H1 (cell line): ENCODE results near the gene AP3M1. TPM values are rescaled to one million over a fixed set of nuclear protein-coding genes. Genes with fewer than 3 reads are reported as not detected.

Experiments used
- BRCA1 ChIP-seq: IDR thresholded peaks from 2 replicates; pipeline ENCODE4 v1.6.1; 2012; ENCODE audit warnings: low read depth, low read length, improper control_type of control experiment
- CBX8 ChIP-seq: fragments of 300-800, 300-1000 bp; sonication (generic); IDR thresholded peaks from 2 replicates; pipeline ENCODE4 v1.7.1; 2016; ENCODE audit warnings: low read depth, low read length, borderline replicate concordance
- CHD1 ChIP-seq: IDR thresholded peaks from 2 replicates; pipeline ENCODE4 v1.6.1; 2012; ENCODE audit warnings: low read depth, low read length, improper control_type of control experiment
- GABPA ChIP-seq: IDR thresholded peaks from 2 replicates; pipeline ENCODE4 v1.6.1; 2011; ENCODE audit warnings: mild to moderate bottlenecking, low read length, moderate library complexity, borderline replicate concordance; ENCODE audit not compliant: insufficient read depth
- GTF2F1 ChIP-seq: IDR thresholded peaks from 2 replicates; pipeline ENCODE4 v1.6.1; 2012; ENCODE audit warnings: low read depth, low read length, improper control_type of control experiment, borderline replicate concordance
- TBP ChIP-seq: IDR thresholded peaks from 2 replicates; pipeline ENCODE4 v1.6.1; 2011; ENCODE audit warnings: low read depth, low read length, improper control_type of control experiment
- polyA plus RNA-seq, 7 experiments: library from polyadenylated mRNA; depleted of rRNA in 3 of 7; stranded (reverse) in 5 of 7; unstranded in 2 of 7; fragments of >200 nt in 5 of 7; fragments of 200-250 nt in 2 of 7; gene quantifications; 1 replicate in 5 of 7; 2 replicates in 1 of 7; 4 replicates in 1 of 7; pipeline versions ENCODE4 v1.2.1 to v1.2.3, GENCODE V29; 2011 to 2013; ENCODE audit warnings: missing spikeins in 2 of 7, mixed read lengths in 2 of 7
- total RNA-seq: library from RNA; stranded (reverse); fragmentation: NEBNext Ultra II Directional; extraction: Animal tissue kit (Norgen Biotek cat#: 25700); gene quantifications from 2 replicates; pipeline ENCODE4 v1.2.1, GENCODE V29; 2021

AP3M1 gene
- total and polyA plus RNA-seq, 2 of the 8 experiments (the other 6 are each of a cell fraction or from before 2014, with no cell fraction given) = 23.9 to 38.9 TPM

DNA sequence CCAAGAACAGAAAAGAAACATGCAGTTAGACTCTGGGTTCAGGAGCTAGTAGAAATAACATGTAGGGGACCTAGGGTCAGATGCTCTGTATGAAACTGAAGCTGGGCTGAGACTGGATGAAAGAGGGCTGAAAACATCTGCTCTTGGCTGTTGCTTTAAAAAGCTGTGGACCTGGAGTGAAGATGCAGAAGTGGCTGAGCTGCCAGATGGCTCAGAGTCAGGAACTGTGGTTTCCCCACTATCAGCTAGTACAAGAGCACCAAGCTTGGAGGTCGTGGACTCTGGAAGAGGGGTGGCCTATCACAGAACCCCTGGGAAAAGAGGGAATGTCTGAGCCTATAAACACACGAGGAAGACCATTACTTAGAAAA lies 6.3 kb upstream of the AP3M1 start (continued):
- TF ChIP-seq BRCA1 (no peak), GTF2F1 (no peak), TBP (no peak), CHD1 (no peak), GABPA (no peak), CBX8 (no peak)
